GM12878 (cell line): ENCODE data around the gene LPIN1. TPM values are rescaled to one million over a fixed set of nuclear protein-coding genes. Genes with fewer than 3 reads are reported as not detected.

ENCODE experiments used
- ATAC-seq: fragments of 200-7000 bp; cut with Tn5 transposase; 3 replicates; pipeline ENCODE4 v1.9.1; 2020; ENCODE audit warnings: mild to moderate bottlenecking, moderate library complexity
- BruUV-seq: library from RNA; stranded (reverse); fragments of 400-500 nt; replicated peaks from 2 replicates; lab custom pipeline; 2021; lab: Mats Ljungman, UMichigan
- CTCF ChIA-PET: fragments of 300-600 bp; sonication (Branson Sonifier 250); formaldehyde crosslinking; extraction: SDS; loops from one replicate; lab custom pipeline; 2021; ENCODE audit warnings: inconsistent platforms; lab: Yijun Ruan, JAX
- POLR2A ChIA-PET: fragments of 350-600 bp; formaldehyde crosslinking; extraction: SDS; loops from one replicate; lab custom pipeline; 2021; ENCODE audit warnings: inconsistent platforms; lab: Charles Lee
- RAD21 ChIA-PET: fragments of 300-600 bp; sonication (Branson Sonifier 250); formaldehyde crosslinking; loops from one replicate; lab custom pipeline; 2023; ENCODE audit warnings: antibody characterized with exemption; ENCODE audit not compliant: unreplicated experiment; lab: Charles Lee
- SMC1A ChIA-PET: fragments of 300-600 bp; sonication (Branson Sonifier 250); formaldehyde crosslinking; loops from one replicate; lab custom pipeline; 2023; ENCODE audit not compliant: unreplicated experiment, uncharacterized antibody; lab: Charles Lee
- DNase-seq: peaks from one replicate; pipeline ENCODE4 v3.0.0-alpha.2; 2011; ENCODE audit warnings: low read depth, low spot score
- FAIRE-seq: peaks from 3 replicates; lab custom pipeline; 2011; peaks lifted over from hg19 to GRCh38; lab: Jason Lieb, UNC
- H2AFZ ChIP-seq: 2 replicates; pipeline ENCODE4 v1.6.0; 2011; ENCODE audit warnings: low read depth, low read length, control low read depth; ENCODE audit not compliant: control insufficient read depth
- H3K27ac ChIP-seq: 2 replicates; pipeline ENCODE4 v1.5.1; 2011; ENCODE audit warnings: control low read depth; ENCODE audit not compliant: control insufficient read depth, insufficient read depth
- H3K27me3 ChIP-seq, 2 experiments: replicated peaks in 1 of 2; 2 replicates each; pipeline versions ENCODE4 v1.6.0 to v1.6.1; 2011; ENCODE audit warnings: low read length in 1 of 2; ENCODE audit not compliant: control insufficient read depth in 2 of 2, insufficient read depth in 2 of 2
- H3K36me3 ChIP-seq, 2 experiments: 2 replicates each; pipeline ENCODE4 v1.5.1; 2011; ENCODE audit warnings: low read length in 1 of 2; ENCODE audit not compliant: control insufficient read depth in 2 of 2, insufficient read depth in 2 of 2
- H3K4me1 ChIP-seq: 2 replicates; pipeline ENCODE4 v1.6.1; 2011; ENCODE audit warnings: mild to moderate bottlenecking, low read length, moderate library complexity, mixed read lengths; ENCODE audit not compliant: control insufficient read depth, insufficient read depth
- H3K4me2 ChIP-seq: 2 replicates; pipeline ENCODE4 v1.6.0; 2011; ENCODE audit warnings: control low read depth; ENCODE audit not compliant: control insufficient read depth, insufficient read depth
- H3K4me3 ChIP-seq: fragments of 200-600 bp; sonication (generic); 2 replicates; pipeline ENCODE4 v1.5.1; 2016
- H3K79me2 ChIP-seq: 2 replicates; pipeline ENCODE4 v1.6.0; 2011; ENCODE audit warnings: low read length; ENCODE audit not compliant: control insufficient read depth, insufficient read depth
- H3K9ac ChIP-seq: 2 replicates; pipeline ENCODE4 v1.8.0; 2011; ENCODE audit warnings: low read length, control low read depth, mixed read lengths; ENCODE audit not compliant: control insufficient read depth, insufficient read depth
- H3K9me3 ChIP-seq: replicated peaks from 3 replicates; pipeline ENCODE4 v1.5.1; 2011; ENCODE audit warnings: mild to moderate bottlenecking, low read length; ENCODE audit not compliant: control insufficient read depth, insufficient read depth
- H4K20me1 ChIP-seq: 2 replicates; pipeline ENCODE4 v1.6.0; 2011; ENCODE audit not compliant: control insufficient read depth, insufficient read depth
- ASH2L ChIP-seq: fragments of 300-600, 200-600 bp; sonication (generic); IDR thresholded peaks from 2 replicates; pipeline ENCODE4 v1.6.1; 2017; ENCODE audit warnings: low read depth, mild to moderate bottlenecking, borderline replicate concordance
- KAT2A ChIP-seq: conservative IDR thresholded peaks from 2 replicates; pipeline ENCODE4 v1.6.1; 2011; ENCODE audit warnings: low read depth, low read length; ENCODE audit not compliant: control insufficient read depth
- LARP7 ChIP-seq: fragments of 450-650 bp; IDR thresholded peaks from 2 replicates; pipeline ENCODE4 v1.6.1; 2017; ENCODE audit warnings: mild to moderate bottlenecking
- NFXL1 ChIP-seq: fragments of 450-650 bp; IDR thresholded peaks from 2 replicates; pipeline ENCODE4 v1.6.1; 2017; ENCODE audit warnings: antibody characterized with exemption, mild to moderate bottlenecking, borderline replicate concordance
- NR2C1 ChIP-seq: fragments of 450-650 bp; IDR thresholded peaks from 2 replicates; pipeline ENCODE4 v1.6.1; 2017; ENCODE audit warnings: antibody characterized with exemption, mild to moderate bottlenecking, moderate library complexity
- PAX5 ChIP-seq: IDR thresholded peaks from 2 replicates; pipeline ENCODE4 v1.6.1; 2011; ENCODE audit warnings: low read depth, low read length, borderline replicate concordance
- PBX3 ChIP-seq: IDR thresholded peaks from 2 replicates; pipeline ENCODE4 v1.6.1; 2011; ENCODE audit warnings: mild to moderate bottlenecking, low read depth, low read length, moderate library complexity; ENCODE audit not compliant: insufficient replicate concordance
- RCOR1 ChIP-seq: conservative IDR thresholded peaks from 2 replicates; pipeline ENCODE4 v1.6.1; 2012; ENCODE audit warnings: low read depth, low read length, improper control_type of control experiment
- RELB ChIP-seq: fragments of 450-650 bp; IDR thresholded peaks from 2 replicates; pipeline ENCODE4 v1.6.1; 2017; ENCODE audit warnings: low read depth, mild to moderate bottlenecking, moderate library complexity
- SRF ChIP-seq, 2 experiments: IDR thresholded peaks; 2 replicates each; pipeline ENCODE4 v1.6.1; 2011; ENCODE audit warnings: low read depth in 2 of 2, low read length in 2 of 2, mild to moderate bottlenecking in 1 of 2, moderate library complexity in 1 of 2
- YBX1 ChIP-seq: fragments of 450-650 bp; IDR thresholded peaks from 2 replicates; pipeline ENCODE4 v1.6.1; 2016; ENCODE audit warnings: antibody characterized with exemption
- ZNF622 ChIP-seq: fragments of 450-650 bp; IDR thresholded peaks from 2 replicates; pipeline ENCODE4 v1.6.1; 2017; ENCODE audit warnings: mild to moderate bottlenecking, inconsistent platforms
- WGBS: methylation state at CpG from one replicate; pipeline ENCODE4 v1.1.6; 2016; ENCODE audit warnings: low lambda C conversion rate; ENCODE audit not compliant: insufficient replicate concordance, insufficient coverage; ENCODE audit errors: missing lambda C conversion rate; 5-methylcytosine and 5-hydroxymethylcytosine counted together
- in situ Hi-C: fragments of 300-500 bp; cut with MboI; formaldehyde crosslinking; loops from 9 replicates; pipeline ENCODE4 v1.14.3; 2018; ENCODE audit warnings: mixed read lengths
- intact Hi-C: fragments of 100-400 bp; cut with micrococcal nuclease; formaldehyde crosslinking; loops from one replicate; pipeline ENCODE4 v1.14.2; 2022; ENCODE audit not compliant: unreplicated experiment
- polyA plus RNA-seq, 11 experiments: library from polyadenylated mRNA; depleted of rRNA in 4 of 11; unstranded in 6 of 11; stranded (reverse) in 5 of 11; fragments of >200 nt; fragmentation: Nextera tagmentation in 4 of 11; fragmentation: Illumina TruSeq in 1 of 11; extraction: Ambion mirVana in 4 of 11; extraction: Trizol in 1 of 11; gene quantifications; 1 replicate in 1 of 11; 2 replicates in 10 of 11; pipeline versions ENCODE4 v1.2.1 to v1.2.3, GENCODE V29; 2011 to 2016; ENCODE audit warnings: inconsistent platforms in 2 of 11, missing spikeins in 2 of 11, low read depth in 1 of 11
- total RNA-seq, 4 experiments: library from RNA; depleted of rRNA in 3 of 4; stranded (reverse); fragments of >200 nt in 3 of 4; fragmentation: Illumina TruSeq in 1 of 4; extraction: Trizol in 1 of 4; gene quantifications; 2 replicates each; pipeline versions ENCODE4 v1.2.1 to v1.2.3, GENCODE V29; 2013 to 2021
- TF ChIP-seq, protein P1 (sequence below): IDR thresholded peaks from 2 replicates; pipeline ENCODE4 v1.6.1; 2012; ENCODE audit warnings: improper control_type of control experiment, low read depth, low read length; ENCODE audit not compliant: insufficient replicate concordance
- TF ChIP-seq, protein P2 (sequence below): fragments of 450-650 bp; IDR thresholded peaks from 2 replicates; pipeline ENCODE4 v1.6.1; 2017; ENCODE audit warnings: mild to moderate bottlenecking

The LPIN1 gene
- total and polyA plus RNA-seq, 10 of the 15 experiments (the other 5 are each of a cell fraction or from before 2014, with no cell fraction given) = 18.8 to 82.5 (median 50.3) TPM

GRCh38 chr2:11861044-11861443, 114.6 kb downstream of the LPIN1 start:
- DNase-seq (no peak), FAIRE-seq (no peak), ATAC-seq (peak; percentile 37)
- ChIA-PET POLR2A (interaction anchor here (1.4 kb wide), 1 partner anchor 13 kb away, joined by 3 read pairs; no protein-coding TSS in a partner anchor), RAD21 (interaction anchor here (0.7 to 5.1 kb wide), 7 partner anchors 12 to 856 kb away, joined by 3 to 24 read pairs (median 5); partner anchors contain the start of gene TRIB2), CTCF (interaction anchor here (1.4 to 8.3 kb wide), 5 partner anchors 32 to 856 kb away, joined by 3 to 61 read pairs (median 5); partner anchors contain the start of gene TRIB2), SMC1A (interaction anchor here (0.8 to 8.4 kb wide), 11 partner anchors 11 to 393 kb away, joined by 3 to 90 read pairs (median 3); no protein-coding TSS in a partner anchor)
- Histone ChIP-seq H3K79me2 (no peaks in the 10 kb centered on the region), H4K20me1 (no peaks in the 10 kb centered on the region), H3K27me3 (no peaks in the 10 kb centered on the region), H3K27ac (peak overlapping the region; percentile 53), H3K4me2 (peak overlapping the region; percentile 54), H3K9me3 (peaks cover 24% of the 10 kb centered on the region), H3K36me3 (no peaks in the 10 kb centered on the region), H2AFZ (no peak overlapping the region), H3K4me1 (peaks cover 56% of the 10 kb centered on the region), H3K4me3 (no peak overlapping the region), H3K9ac (no peak overlapping the region)
- WGBS = 0% methylated on average over 2 of the region's 2 CpGs
- no TSS peak for BruUV-seq
- in situ Hi-C loops = no loop called here
- intact Hi-C loops = loop anchor here (5.0 to 10.0 kb wide), 5 partner anchors 211 to 644 kb away; no protein-coding TSS in a partner anchor
- TF ChIP-seq PAX5 = 0 out of 2 replicates have a peak, but pooled peaks have one; percentile 64
- TF ChIP-seq NFXL1 = no peak
- TF ChIP-seq NR2C1 = no peak
- TF ChIP-seq ZNF622 = no peak
- no peak for TF ChIP-seq LARP7
- TF ChIP-seq, protein P1, sequence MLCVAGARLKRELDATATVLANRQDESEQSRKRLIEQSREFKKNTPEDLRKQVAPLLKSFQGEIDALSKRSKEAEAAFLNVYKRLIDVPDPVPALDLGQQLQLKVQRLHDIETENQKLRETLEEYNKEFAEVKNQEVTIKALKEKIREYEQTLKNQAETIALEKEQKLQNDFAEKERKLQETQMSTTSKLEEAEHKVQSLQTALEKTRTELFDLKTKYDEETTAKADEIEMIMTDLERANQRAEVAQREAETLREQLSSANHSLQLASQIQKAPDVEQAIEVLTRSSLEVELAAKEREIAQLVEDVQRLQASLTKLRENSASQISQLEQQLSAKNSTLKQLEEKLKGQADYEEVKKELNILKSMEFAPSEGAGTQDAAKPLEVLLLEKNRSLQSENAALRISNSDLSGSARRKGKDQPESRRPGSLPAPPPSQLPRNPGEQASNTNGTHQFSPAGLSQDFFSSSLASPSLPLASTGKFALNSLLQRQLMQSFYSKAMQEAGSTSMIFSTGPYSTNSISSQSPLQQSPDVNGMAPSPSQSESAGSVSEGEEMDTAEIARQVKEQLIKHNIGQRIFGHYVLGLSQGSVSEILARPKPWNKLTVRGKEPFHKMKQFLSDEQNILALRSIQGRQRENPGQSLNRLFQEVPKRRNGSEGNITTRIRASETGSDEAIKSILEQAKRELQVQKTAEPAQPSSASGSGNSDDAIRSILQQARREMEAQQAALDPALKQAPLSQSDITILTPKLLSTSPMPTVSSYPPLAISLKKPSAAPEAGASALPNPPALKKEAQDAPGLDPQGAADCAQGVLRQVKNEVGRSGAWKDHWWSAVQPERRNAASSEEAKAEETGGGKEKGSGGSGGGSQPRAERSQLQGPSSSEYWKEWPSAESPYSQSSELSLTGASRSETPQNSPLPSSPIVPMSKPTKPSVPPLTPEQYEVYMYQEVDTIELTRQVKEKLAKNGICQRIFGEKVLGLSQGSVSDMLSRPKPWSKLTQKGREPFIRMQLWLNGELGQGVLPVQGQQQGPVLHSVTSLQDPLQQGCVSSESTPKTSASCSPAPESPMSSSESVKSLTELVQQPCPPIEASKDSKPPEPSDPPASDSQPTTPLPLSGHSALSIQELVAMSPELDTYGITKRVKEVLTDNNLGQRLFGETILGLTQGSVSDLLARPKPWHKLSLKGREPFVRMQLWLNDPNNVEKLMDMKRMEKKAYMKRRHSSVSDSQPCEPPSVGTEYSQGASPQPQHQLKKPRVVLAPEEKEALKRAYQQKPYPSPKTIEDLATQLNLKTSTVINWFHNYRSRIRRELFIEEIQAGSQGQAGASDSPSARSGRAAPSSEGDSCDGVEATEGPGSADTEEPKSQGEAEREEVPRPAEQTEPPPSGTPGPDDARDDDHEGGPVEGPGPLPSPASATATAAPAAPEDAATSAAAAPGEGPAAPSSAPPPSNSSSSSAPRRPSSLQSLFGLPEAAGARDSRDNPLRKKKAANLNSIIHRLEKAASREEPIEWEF = no peak
- TF ChIP-seq, protein P2, sequence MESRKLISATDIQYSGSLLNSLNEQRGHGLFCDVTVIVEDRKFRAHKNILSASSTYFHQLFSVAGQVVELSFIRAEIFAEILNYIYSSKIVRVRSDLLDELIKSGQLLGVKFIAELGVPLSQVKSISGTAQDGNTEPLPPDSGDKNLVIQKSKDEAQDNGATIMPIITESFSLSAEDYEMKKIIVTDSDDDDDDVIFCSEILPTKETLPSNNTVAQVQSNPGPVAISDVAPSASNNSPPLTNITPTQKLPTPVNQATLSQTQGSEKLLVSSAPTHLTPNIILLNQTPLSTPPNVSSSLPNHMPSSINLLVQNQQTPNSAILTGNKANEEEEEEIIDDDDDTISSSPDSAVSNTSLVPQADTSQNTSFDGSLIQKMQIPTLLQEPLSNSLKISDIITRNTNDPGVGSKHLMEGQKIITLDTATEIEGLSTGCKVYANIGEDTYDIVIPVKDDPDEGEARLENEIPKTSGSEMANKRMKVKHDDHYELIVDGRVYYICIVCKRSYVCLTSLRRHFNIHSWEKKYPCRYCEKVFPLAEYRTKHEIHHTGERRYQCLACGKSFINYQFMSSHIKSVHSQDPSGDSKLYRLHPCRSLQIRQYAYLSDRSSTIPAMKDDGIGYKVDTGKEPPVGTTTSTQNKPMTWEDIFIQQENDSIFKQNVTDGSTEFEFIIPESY = no peak
- no peak for TF ChIP-seq RCOR1
- no peak for TF ChIP-seq RELB
- TF ChIP-seq SRF (IDR thresholded peaks at IDR 0.05; ENCODE audit: low read depth in 2 of 2, low read length in 2 of 2) = peak in 1 of 2 experiments; percentile 77; a peak in 2 of 4 replicates
- TF ChIP-seq YBX1 = no peak
- TF ChIP-seq KAT2A = no peak
- TF ChIP-seq PBX3 = no peak
- TF ChIP-seq ASH2L = no peak
